ENCODE results near the gene GLRX3. TPM values are rescaled to one million over a fixed set of nuclear protein-coding genes. Genes with fewer than 3 reads are reported as not detected.

GLRX3 gene
- total RNA-seq, 1 experiment from 2014 or later = 188 TPM

- H3K4me3 ChIP-seq (ENCODE audit: low read depth in 2 of 2, low read length in 2 of 2) = no peak overlapping the region
- ChIA-PET POLR2A (no interaction called here), CTCF (no interaction called here)
- no peak overlapping the region for H3K27ac ChIP-seq (ENCODE audit: low read length)
- peak; percentile 29 for ATAC-seq
- no peaks in the 10 kb centered on the region for H3K27me3 ChIP-seq (ENCODE audit: control insufficient read depth, insufficient read depth, low read length)
- no peaks in the 10 kb centered on the region; the same call in 1 of the 2 replicates for H3K36me3 ChIP-seq (ENCODE audit: control insufficient read depth, insufficient read depth, low read length)
- no peak for DNase-seq (ENCODE audit: low read depth, low spot score)
- no peak for TF ChIP-seq REST (IDR thresholded peaks at IDR 0.05; ENCODE audit: insufficient read depth in 1 of 2, low read depth in 2 of 2, low read length in 1 of 2)
- no peak for TF ChIP-seq TCF7L2 (IDR thresholded peaks at IDR 0.05; ENCODE audit: low read depth, low read length)
- TF ChIP-seq CTCF (IDR thresholded peaks at IDR 0.05) = no peak
- TF ChIP-seq POLR2AphosphoS5 (IDR thresholded peaks at IDR 0.05; ENCODE audit: low read depth, low read length) = no peak
- TF ChIP-seq SIN3A (IDR thresholded peaks at IDR 0.05; ENCODE audit: borderline replicate concordance, insufficient read depth, low read depth, low read length) = no peak
- no TSS peak for BruUV-seq (replicated peaks)
- no peaks in the 10 kb centered on the region; the same call in 1 of the 2 replicates for H3K4me1 ChIP-seq (ENCODE audit: control insufficient read depth, insufficient read depth, low read length)
- no peaks in the 10 kb centered on the region for H3K9me3 ChIP-seq (ENCODE audit: control insufficient read depth, insufficient read depth, low read depth, low read length)
- in situ Hi-C loops (cut with HindIII; ENCODE audit: low pct_unique_long_range_greater_than_20kb, low sequenced_read_pairs) = no loop called here
- intact Hi-C loops (cut with micrococcal nuclease; ENCODE audit: unreplicated experiment) = loop anchor here (10.0 kb wide), 1 partner anchor 1685 kb away; no protein-coding TSS in a partner anchor
These were observed 53.4 kb downstream of the GLRX3 start for GRCh38 chr10:130189608-130190054.

- ATAC-seq (peak; percentile 92), DNase-seq (ENCODE audit: low read depth, low spot score) (peak; percentile 43)
- TF ChIP-seq TCF7L2 (IDR thresholded peaks at IDR 0.05; ENCODE audit: low read depth, low read length) = no peak
- TF ChIP-seq CTCF (IDR thresholded peaks at IDR 0.05) = peak; percentile 100
- TF ChIP-seq POLR2AphosphoS5 (IDR thresholded peaks at IDR 0.05; ENCODE audit: low read depth, low read length) = peak; percentile 45
- peak in 1 of 2 experiments; percentile 64; a peak in 1 of 4 replicates for TF ChIP-seq REST (IDR thresholded peaks at IDR 0.05; ENCODE audit: insufficient read depth in 1 of 2, low read depth in 2 of 2, low read length in 1 of 2)
- TF ChIP-seq SIN3A (IDR thresholded peaks at IDR 0.05; ENCODE audit: borderline replicate concordance, insufficient read depth, low read depth, low read length) = no peak
- intact Hi-C loops (cut with micrococcal nuclease; ENCODE audit: unreplicated experiment) (loop anchor here (10.0 kb wide), 1 partner anchor 1685 kb away; no protein-coding TSS in a partner anchor), in situ Hi-C loops (cut with HindIII; ENCODE audit: low pct_unique_long_range_greater_than_20kb, low sequenced_read_pairs) (no loop called here)
- peak overlapping the region; percentile 37 to 41 for H3K4me3 ChIP-seq (ENCODE audit: low read depth in 2 of 2, low read length in 2 of 2)
- no peak overlapping the region for H3K27ac ChIP-seq (ENCODE audit: low read length)
- no TSS peak for BruUV-seq (replicated peaks)
- H3K4me1 ChIP-seq (ENCODE audit: control insufficient read depth, insufficient read depth, low read length) = no peaks in the 10 kb centered on the region; the same call in 1 of the 2 replicates
- no peaks in the 10 kb centered on the region for H3K27me3 ChIP-seq (ENCODE audit: control insufficient read depth, insufficient read depth, low read length)
- H3K36me3 ChIP-seq (ENCODE audit: control insufficient read depth, insufficient read depth, low read length) = no peaks in the 10 kb centered on the region; the same call in 1 of the 2 replicates
- POLR2A ChIA-PET = no interaction called here
- CTCF ChIA-PET = no interaction called here
- no peaks in the 10 kb centered on the region for H3K9me3 ChIP-seq (ENCODE audit: control insufficient read depth, insufficient read depth, low read depth, low read length)
These were observed 54.0 kb downstream of the GLRX3 start for GRCh38 chr10:130190055-130190736.

Measured in Panc1 (cell line).